GM23248 (cell line): ENCODE data around the gene LOXHD1.

ENCODE experiments used
- EZH2 ChIP-seq: fragments of 200-600 bp; sonication (generic); IDR thresholded peaks from 2 replicates; pipeline ENCODE4 v1.6.1; 2018; ENCODE audit warnings: antibody characterized with exemption, mild to moderate bottlenecking; ENCODE audit not compliant: insufficient read depth, poor library complexity, severe bottlenecking
- EZH2phosphoT487 ChIP-seq: fragments of 200-600 bp; sonication (generic); IDR thresholded peaks from 2 replicates; pipeline ENCODE4 v1.6.1; 2018; ENCODE audit warnings: antibody characterized with exemption, moderate library complexity, mild to moderate bottlenecking, low read depth; ENCODE audit not compliant: insufficient read depth

GRCh38 chr18:46657115-46657955, at the start of gene LOXHD1:
- TF ChIP-seq EZH2phosphoT487 (no peak), EZH2 (no peak)
